GM20431 (cell line): ENCODE results near the gene TRIM59.

Experiments
- in situ Hi-C: fragments of 300-500 bp; cut with MseI, MboI; formaldehyde crosslinking; loops from one replicate; pipeline ENCODE4 v1.15.0; 2020; ENCODE audit warnings: low sequenced_read_pairs; ENCODE audit not compliant: unreplicated experiment

TRIM59 gene

GRCh38 chr3:160449636-160450598 lies at the start of gene TRIM59:
Gene TRIM59 (minus strand): TSS chr3:160449786. CDS start chr3:160439183, 10,603 bp downstream.
- in situ Hi-C loops, result no loop called here

DNA sequence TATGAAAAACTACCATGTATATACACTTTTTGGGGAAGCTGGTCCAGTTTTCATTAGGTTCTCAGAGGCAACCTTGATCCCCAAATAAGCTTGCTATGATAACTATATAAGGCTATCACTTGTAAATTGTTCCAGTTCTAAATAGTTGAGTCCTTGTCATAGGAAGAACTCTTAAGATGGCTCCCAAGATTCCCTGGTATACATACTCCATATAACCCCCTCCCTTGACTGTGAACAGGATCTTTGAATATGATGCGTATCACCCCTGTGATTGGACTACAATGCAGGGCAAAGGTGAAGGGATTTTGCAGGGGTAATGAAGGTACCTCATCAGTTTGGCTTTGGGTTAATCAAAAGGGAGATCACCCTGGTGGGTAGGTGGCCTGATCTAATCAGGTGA lies 48.6 kb upstream of the TRIM59 start:
- in situ Hi-C loops, result no loop called here

- in situ Hi-C loops, result no loop called here
These were observed 40.6 kb upstream of the TRIM59 start for GRCh38 chr3:160490166-160490565.

- in situ Hi-C loops, result no loop called here
These were observed 36.9 kb upstream of the TRIM59 start for GRCh38 chr3:160486459-160486869.

DNA sequence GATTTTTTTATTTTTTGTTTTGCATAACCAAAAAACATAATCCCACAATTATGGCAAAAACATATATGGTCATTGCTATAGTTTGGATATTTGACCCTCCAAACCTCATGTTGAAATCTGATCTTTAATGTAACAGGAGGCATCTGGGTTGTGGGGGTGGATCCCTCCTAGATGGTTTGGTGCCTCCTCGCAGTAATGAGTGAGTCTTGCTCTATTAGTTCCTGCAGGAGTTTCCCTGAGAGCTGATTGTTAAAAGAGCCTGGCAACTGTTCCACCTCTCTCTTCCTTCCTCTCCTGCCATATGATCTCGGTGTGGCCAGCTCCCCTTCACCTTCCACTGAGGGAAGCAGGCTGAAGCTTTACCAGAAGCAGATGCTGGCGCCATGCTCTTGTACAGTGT lies 33.2 kb upstream of the TRIM59 start:
- in situ Hi-C loops, result no loop called here

GRCh38 chr3:160481856-160482255 lies 32.3 kb upstream of the TRIM59 start:
- in situ Hi-C loops, result no loop called here

- in situ Hi-C loops, result no loop called here
These were observed 31.3 kb upstream of the TRIM59 start for GRCh38 chr3:160480931-160481330.

GRCh38 chr3:160479376-160479775 lies 29.8 kb upstream of the TRIM59 start:
- in situ Hi-C loops, result no loop called here

- in situ Hi-C loops, result no loop called here
These were observed 28.8 kb upstream of the TRIM59 start for GRCh38 chr3:160478338-160478737.

- in situ Hi-C loops, result no loop called here
These were observed 28.2 kb upstream of the TRIM59 start for GRCh38 chr3:160477750-160478149.

DNA sequence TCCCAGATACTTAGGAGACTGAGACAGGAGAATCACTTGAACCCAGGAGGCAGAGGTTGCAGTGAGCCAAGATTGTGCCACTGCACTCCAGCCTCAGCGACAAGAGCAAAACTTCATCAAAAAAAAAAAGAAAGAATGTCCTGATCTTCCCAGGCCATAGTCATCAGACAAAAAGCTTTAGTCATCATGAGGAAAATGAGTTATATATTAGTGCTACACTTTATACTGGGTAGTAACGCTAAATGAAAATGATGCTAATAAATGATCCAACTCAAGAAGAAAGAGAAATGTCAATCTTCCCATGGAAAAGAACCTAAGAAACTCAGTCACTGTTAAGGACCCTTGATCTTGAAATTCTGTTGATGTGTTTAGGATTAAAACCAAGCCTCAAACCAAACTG lies 26.3 kb upstream of the TRIM59 start:
- in situ Hi-C loops, result no loop called here

GRCh38 chr3:160475153-160475552 lies 25.6 kb upstream of the TRIM59 start:
- in situ Hi-C loops, result no loop called here

DNA sequence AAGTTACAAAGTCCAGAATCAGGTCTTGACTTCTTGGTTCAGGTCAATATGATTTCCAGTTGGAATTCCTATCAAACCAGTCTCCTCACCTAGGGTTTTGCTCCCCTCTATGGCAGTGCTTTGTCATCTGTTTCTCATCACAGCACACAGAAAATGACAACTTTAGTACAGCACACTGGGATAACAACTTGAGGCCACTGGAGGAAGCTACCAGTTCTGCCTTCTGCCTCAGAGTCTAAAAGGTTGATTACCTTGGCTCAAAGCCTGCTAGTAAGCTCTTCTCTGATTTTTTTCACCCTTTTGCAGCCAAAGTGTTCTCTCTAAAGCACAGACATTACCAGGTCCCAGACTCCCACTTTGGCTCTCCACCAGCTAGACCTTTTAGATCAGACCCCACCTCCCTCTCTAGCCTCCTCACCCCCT lies 24.8 kb upstream of the TRIM59 start:
- in situ Hi-C loops, result no loop called here

DNA sequence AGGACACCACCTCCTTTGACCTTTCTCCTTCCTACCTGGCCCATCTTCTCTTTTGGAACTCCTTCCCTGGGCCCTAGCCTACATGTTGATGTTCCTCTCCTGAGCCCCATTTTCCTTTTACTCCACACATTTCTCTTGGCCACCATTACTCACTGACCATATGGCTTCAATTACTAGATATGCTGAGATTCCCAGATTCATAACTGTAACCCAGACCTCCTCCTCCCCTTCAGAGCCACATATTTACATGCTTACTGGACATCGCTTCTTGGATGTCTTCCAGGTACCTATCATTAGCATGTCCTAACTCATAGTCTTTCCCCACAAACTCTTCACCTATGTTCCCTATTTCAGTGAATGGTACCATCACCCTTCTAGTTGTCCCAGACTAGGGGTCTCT lies 24.4 kb upstream of the TRIM59 start:
- in situ Hi-C loops, result no loop called here

DNA sequence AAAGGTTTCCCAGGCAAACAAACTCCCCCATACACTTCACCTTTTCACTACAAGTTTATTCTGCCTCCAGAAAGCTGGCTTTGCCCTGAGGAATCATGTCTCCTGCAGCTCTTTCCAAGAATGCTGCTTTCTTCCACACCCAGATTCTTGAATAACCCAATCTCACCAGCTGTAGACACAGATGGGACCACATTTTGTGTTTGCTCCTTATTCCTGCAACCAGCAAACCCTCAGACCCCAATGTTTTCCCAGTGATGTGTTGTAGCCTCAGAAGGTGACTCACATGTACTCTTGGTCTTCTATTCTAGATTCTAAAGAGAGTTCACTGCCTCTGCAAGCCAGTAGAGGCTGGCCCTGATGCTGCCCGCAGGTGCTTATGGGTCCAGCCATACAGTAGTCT lies 23.6 kb upstream of the TRIM59 start:
- in situ Hi-C loops, result no loop called here

GRCh38 chr3:160472344-160472743 lies 22.8 kb upstream of the TRIM59 start:
- in situ Hi-C loops, result no loop called here

DNA sequence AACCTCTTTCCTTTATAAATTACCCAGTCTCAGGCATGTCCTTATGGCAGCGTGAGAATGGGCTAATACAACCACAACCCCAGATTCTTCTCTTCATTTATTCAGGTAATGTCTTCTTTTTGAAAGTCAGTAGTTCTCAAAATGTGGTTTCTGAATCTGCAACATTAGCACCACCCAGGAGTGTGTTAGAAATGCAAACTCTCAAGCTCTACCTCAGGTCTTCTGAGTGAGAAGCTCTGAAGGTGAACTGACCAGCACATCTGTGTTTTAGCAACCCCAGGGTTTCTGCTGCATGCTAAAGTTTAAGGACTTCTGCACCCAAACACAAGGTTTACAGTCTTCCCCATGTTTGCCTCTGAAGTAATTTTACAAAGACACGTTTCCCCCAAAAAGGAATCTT lies 22.3 kb upstream of the TRIM59 start:
- in situ Hi-C loops, result no loop called here

DNA sequence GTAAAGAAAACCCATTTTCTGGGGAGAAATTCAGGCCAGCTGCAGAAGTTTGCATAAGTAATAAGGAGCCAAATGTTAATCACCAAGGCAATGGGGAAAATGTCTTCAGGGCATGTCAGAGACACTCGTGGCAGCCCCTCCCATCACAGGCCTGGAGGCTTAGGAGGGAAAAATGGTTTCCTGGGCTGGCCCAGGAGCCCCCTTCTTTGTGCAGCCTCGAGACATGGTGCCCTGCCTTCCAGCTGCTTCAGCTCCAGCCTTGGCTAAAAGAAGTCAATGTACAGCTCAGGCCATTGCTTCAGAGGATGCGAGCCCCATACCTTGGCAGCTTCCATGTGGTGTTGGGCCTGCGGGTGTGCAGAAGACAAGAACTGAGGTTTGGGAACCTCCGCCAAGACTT lies 20.6 kb upstream of the TRIM59 start:
- in situ Hi-C loops, result no loop called here

GRCh38 chr3:160464971-160465370 lies 15.4 kb upstream of the TRIM59 start:
- in situ Hi-C loops, result no loop called here

GRCh38 chr3:160464321-160464720 lies 14.7 kb upstream of the TRIM59 start:
- in situ Hi-C loops, result no loop called here

DNA sequence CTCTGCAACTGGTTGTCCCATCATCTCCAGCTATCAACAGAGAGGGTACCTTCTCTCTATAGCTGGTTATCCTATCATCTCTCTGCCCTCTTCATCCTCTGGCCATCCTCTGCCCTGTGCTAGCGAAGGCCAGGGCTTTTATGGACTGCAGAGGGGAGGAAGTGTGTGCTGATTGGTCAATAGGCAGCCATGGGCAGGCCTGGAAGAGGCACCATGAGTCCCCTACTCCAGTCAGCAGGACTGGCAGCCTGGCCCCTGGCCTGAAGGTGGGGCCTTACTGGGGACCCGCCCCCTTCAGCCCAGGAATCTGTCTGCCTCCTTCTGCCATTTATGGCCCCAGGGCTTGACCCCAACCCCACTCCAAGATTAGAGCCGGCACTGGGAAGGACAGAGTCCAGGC lies 10.4 kb upstream of the TRIM59 start:
- in situ Hi-C loops, result no loop called here

DNA sequence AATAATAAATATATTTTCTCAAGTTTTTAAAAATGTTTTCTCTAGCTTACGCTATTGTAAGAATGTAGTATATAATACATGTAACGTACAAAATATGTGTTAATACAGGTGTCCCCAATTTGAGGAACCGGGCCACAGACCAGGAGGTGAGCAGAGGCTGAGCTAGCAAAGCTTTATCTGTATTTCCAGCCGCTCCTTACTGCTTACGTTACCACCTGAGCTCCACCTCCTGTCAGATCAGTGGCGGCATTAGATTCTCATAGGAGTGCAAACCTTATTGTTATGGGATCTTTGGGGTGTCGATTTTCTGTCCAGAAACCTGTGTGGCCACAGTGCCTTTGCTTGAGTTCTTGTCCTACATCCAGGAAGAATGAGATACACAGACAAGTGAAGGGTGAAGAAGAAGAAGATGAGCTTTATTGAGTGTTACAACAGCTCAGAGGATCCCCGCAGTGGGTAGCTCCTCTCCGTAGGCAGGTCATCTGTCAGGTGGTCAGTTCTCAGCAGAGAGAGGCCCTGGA lies 9.9 kb upstream of the TRIM59 start:
- in situ Hi-C loops, result no loop called here
